GM12874 (cell line): ENCODE data around the gene TBX5.

Source experiments
- TF ChIP-seq, protein P1 (sequence below): IDR thresholded peaks from 2 replicates; pipeline ENCODE4 v1.5.1; 2011; ENCODE audit warnings: low read depth, mild to moderate bottlenecking, control low read depth, low read length, moderate library complexity; ENCODE audit not compliant: insufficient read depth

Gene TBX5

GRCh38 chr12:114403011-114403689 is 2.8 kb downstream of the TBX5 start:
- TF ChIP-seq, protein P1, sequence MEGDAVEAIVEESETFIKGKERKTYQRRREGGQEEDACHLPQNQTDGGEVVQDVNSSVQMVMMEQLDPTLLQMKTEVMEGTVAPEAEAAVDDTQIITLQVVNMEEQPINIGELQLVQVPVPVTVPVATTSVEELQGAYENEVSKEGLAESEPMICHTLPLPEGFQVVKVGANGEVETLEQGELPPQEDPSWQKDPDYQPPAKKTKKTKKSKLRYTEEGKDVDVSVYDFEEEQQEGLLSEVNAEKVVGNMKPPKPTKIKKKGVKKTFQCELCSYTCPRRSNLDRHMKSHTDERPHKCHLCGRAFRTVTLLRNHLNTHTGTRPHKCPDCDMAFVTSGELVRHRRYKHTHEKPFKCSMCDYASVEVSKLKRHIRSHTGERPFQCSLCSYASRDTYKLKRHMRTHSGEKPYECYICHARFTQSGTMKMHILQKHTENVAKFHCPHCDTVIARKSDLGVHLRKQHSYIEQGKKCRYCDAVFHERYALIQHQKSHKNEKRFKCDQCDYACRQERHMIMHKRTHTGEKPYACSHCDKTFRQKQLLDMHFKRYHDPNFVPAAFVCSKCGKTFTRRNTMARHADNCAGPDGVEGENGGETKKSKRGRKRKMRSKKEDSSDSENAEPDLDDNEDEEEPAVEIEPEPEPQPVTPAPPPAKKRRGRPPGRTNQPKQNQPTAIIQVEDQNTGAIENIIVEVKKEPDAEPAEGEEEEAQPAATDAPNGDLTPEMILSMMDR, result no peak

DNA sequence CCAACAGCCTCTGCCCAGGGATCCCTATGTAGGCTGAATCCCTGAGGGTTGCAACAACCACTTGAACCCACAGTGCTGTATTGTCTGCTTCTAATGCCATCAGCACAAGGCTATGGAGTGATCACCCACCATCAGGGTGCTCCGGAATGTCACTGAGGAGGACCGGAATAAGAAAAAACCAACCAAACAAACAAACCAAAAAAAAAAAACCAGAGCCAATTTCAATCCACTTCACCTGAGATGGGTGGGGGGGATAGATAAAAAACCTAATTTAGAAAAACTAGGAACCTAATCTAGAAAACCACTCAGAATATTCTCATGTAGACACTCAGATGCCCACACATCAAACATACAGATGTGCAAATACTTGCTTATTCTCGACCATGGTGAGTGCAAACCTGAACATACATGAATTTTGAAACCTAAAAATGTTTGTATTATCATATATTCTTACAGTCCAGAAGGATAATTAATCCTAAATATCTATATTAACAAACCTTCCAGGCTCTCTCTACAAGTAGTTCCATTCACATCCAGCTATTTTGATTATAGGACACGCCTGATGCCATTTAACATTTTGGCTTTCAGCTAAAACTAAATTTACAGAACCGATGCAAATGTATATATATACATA is 3.7 kb downstream of the TBX5 start:
- TF ChIP-seq, protein P1, result no peak

- TF ChIP-seq, protein P1, result no peak
These were observed 4.4 kb downstream of the TBX5 start for GRCh38 chr12:114401328-114402083.

GRCh38 chr12:114400925-114401324 is 5.0 kb downstream of the TBX5 start:
- TF ChIP-seq, protein P1, result no peak

DNA sequence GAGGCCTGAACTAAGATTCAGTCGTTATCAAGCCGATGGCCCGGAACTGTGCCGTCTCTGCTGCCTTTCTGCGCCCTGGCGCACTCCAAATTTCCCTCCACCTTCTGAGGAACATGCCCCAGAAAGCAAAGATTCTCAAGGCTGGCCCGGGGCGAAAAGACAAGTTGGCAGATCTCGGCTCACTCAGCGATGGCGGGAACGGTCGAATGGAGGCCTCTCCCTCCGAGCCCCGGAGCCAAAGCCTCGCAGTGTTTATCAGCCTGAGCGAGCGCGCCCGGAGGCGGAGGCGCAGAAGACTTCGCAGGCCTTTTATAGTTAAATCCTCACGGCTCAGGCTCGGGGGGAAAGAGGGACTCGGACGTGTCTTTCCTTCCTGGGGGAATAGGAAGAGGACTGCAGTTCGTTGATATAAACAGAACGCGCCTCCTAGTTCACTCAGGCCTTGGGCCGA is 5.6 kb downstream of the TBX5 start:
- TF ChIP-seq, protein P1, result no peak

GRCh38 chr12:114399664-114400211 is 6.2 kb downstream of the TBX5 start:
- TF ChIP-seq, protein P1, result no peak

DNA sequence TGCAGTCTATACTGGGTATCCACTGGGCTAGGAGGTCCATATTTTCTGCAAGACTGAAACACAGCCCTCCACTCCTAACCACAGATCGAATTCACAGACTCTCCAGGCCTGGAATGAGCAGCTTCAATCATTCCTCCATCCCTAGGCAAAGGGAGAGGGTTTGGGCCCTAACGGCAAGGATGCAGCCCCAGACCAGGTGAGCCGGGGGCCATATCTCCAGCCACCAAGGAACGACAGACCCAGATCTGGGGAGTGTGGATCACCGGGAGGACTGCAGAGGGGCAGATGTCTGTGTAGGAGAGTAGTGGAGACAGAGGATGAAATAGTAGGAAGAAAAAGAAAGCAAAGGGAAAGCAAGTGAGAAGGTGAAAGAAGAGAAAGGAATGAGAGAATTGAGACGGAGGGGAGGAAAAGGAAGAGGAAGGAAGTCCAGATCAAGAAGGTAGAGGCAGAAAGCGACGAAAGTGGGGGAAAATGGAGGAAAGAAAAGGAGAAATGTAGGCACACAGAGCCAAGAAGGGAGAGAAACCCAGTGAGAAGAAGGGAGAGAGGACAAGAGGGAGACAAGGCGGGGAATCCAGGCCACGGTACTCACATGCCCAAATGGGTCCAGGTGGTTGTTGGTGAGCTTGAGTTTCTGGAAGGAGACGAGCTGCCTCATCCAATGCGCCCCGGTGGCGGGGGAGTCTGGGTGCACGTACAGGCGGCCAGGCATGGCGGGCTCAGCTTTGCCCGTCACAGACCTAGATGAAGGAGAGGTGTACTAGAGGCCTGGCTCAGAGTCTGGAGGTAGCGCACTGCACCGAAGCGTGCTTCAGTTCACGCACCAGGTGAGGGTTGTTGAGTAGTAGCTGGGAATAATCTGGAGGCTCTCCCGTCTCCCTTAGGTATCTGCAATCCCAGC is 7.7 kb downstream of the TBX5 start:
- TF ChIP-seq, protein P1, result no peak
